K562 (cell line): ENCODE results near the gene EVI5. TPM values are rescaled to one million over a fixed set of nuclear protein-coding genes. Genes with fewer than 3 reads are reported as not detected.

Experiments
- ATAC-seq: fragments of 200-7000 bp; cut with Tn5 transposase; 3 replicates; pipeline ENCODE4 v1.9.1; 2020; ENCODE audit warnings: moderate library complexity
- BruUV-seq: library from RNA; stranded (reverse); fragments of 400-500 nt; replicated peaks from 2 replicates; lab custom pipeline; 2021; lab: Mats Ljungman, UMichigan
- CTCF ChIA-PET: fragments of 300-600 bp; formaldehyde crosslinking; extraction: SDS; loops from one replicate; lab custom pipeline; 2021; ENCODE audit warnings: low intra/inter-chr PET ratio; lab: Yijun Ruan, JAX
- POLR2A ChIA-PET: fragments of 300-600, 350-650 bp; sonication (Branson Sonifier 250); formaldehyde crosslinking; extraction: SDS; loops from one replicate; lab custom pipeline; 2021; ENCODE audit warnings: antibody characterized with exemption, inconsistent platforms; lab: Yijun Ruan, JAX
- DNase-seq, 4 experiments: peaks; one replicate each; pipeline versions ENCODE4 v3.0.0 to v3.0.0-alpha.2; 2011 to 2018; ENCODE audit warnings: low spot score in 3 of 4, mixed read lengths in 3 of 4; ENCODE audit errors: extremely low read depth in 1 of 4
- FAIRE-seq: peaks from 2 replicates; lab custom pipeline; 2011; peaks lifted over from hg19 to GRCh38; lab: Jason Lieb, UNC
- H2AFZ ChIP-seq: 2 replicates; pipeline ENCODE4 v1.6.0; 2011; ENCODE audit warnings: low read depth, low read length, control low read depth, inconsistent platforms
- H3K27ac ChIP-seq: fragments of 200-600 bp; 3 replicates; pipeline ENCODE4 v1.8.0; 2011; ENCODE audit warnings: low read depth, mild to moderate bottlenecking, control low read depth, inconsistent platforms, low read length, moderate library complexity, mixed read lengths; ENCODE audit errors: extremely low read depth
- H3K27me3 ChIP-seq, 2 experiments: fragments of 300-600 bp in 1 of 2; 2 replicates in 1 of 2; 3 replicates in 1 of 2; pipeline versions ENCODE4 v1.6.0 to v1.8.0; 2011; ENCODE audit warnings: inconsistent platforms in 2 of 2, low read length in 2 of 2, mild to moderate bottlenecking in 1 of 2, mixed read lengths in 1 of 2, moderate library complexity in 1 of 2; ENCODE audit not compliant: control insufficient read depth in 2 of 2, insufficient read depth in 2 of 2
- H3K36me3 ChIP-seq: fragments of 300-600 bp; 3 replicates; pipeline ENCODE4 v1.8.0; 2011; ENCODE audit warnings: mild to moderate bottlenecking, low read length, inconsistent platforms; ENCODE audit not compliant: control insufficient read depth, insufficient read depth
- H3K4me1 ChIP-seq, 2 experiments: fragments of 200-600 bp in 1 of 2; replicated peaks in 1 of 2; 2 replicates in 1 of 2; 3 replicates in 1 of 2; pipeline versions ENCODE4 v1.5.1 to v1.8.0; 2011; ENCODE audit warnings: inconsistent platforms in 2 of 2, low read length in 2 of 2, mild to moderate bottlenecking in 1 of 2, mixed read lengths in 1 of 2, moderate library complexity in 1 of 2; ENCODE audit not compliant: control insufficient read depth in 2 of 2, insufficient read depth in 2 of 2
- H3K4me2 ChIP-seq: 2 replicates; pipeline ENCODE4 v1.6.1; 2011; ENCODE audit warnings: low read length, control low read depth, inconsistent platforms, mixed read lengths; ENCODE audit not compliant: insufficient read depth
- H3K4me3 ChIP-seq: fragments of 200-600 bp; sonication (generic), shearing (Covaris generic); 2 replicates; pipeline ENCODE4 v1.5.1; 2016; ENCODE audit warnings: control low read depth, inconsistent platforms
- H3K79me2 ChIP-seq: fragments of 200-600 bp; 3 replicates; pipeline ENCODE4 v1.8.0; 2011; ENCODE audit warnings: low read length, inconsistent platforms; ENCODE audit not compliant: control insufficient read depth, insufficient read depth
- H3K9ac ChIP-seq, 2 experiments: 2 replicates each; pipeline versions ENCODE4 v1.6.0 to v1.6.1; 2011; ENCODE audit warnings: low read depth in 2 of 2, low read length in 2 of 2, control low read depth in 1 of 2, inconsistent platforms in 1 of 2, mild to moderate bottlenecking in 1 of 2, mixed read lengths in 1 of 2; ENCODE audit not compliant: insufficient read depth in 1 of 2
- H3K9me1 ChIP-seq: one replicate; pipeline ENCODE4 v1.6.0; 2011; ENCODE audit warnings: inconsistent platforms, mild to moderate bottlenecking, low read length, moderate library complexity; ENCODE audit not compliant: control insufficient read depth, insufficient read depth
- H3K9me3 ChIP-seq: replicated peaks from 2 replicates; pipeline ENCODE4 v1.5.1; 2011; ENCODE audit warnings: low read depth, low read length, inconsistent platforms; ENCODE audit not compliant: control insufficient read depth, insufficient read depth
- H4K20me1 ChIP-seq: replicated peaks from 2 replicates; pipeline ENCODE4 v1.6.1; 2011; ENCODE audit warnings: low read length, inconsistent platforms, mixed read lengths; ENCODE audit not compliant: control insufficient read depth, insufficient read depth
- MTA1 ChIP-seq: fragments of 450-650 bp; IDR thresholded peaks from 2 replicates; pipeline ENCODE4 v1.6.1; 2017; ENCODE audit warnings: borderline replicate concordance
- PHB ChIP-seq: fragments of 250-450 bp; sonication (Bioruptor Pico); IDR thresholded peaks from 2 replicates; pipeline ENCODE4 v1.5.0; 2021
- RUNX1 ChIP-seq: sonication (generic); IDR thresholded peaks from 2 replicates; pipeline ENCODE4 v1.6.1; 2016; ENCODE audit warnings: antibody characterized with exemption, low read depth
- ZNF224 ChIP-seq: sonication (generic); formaldehyde crosslinking; IDR thresholded peaks from 2 replicates; pipeline ENCODE4 v1.8.0; 2022; ENCODE audit warnings: mild to moderate bottlenecking, missing genetic modification reagents
- WGBS: fragments of 100-300 bp; shearing (Covaris generic); methylation state at CpG from one replicate; pipeline ENCODE4 v1.1.6; 2016; ENCODE audit warnings: low coverage, mixed read lengths; ENCODE audit not compliant: insufficient coverage; ENCODE audit errors: missing lambda C conversion rate; 5-methylcytosine and 5-hydroxymethylcytosine counted together
- in situ Hi-C: fragments of 300-500 bp; cut with MboI; formaldehyde crosslinking; loops from 4 replicates; pipeline ENCODE4 v1.15.0; 2018; ENCODE audit warnings: inconsistent platforms, mixed read lengths
- intact Hi-C: fragments of 100-400 bp; cut with micrococcal nuclease; formaldehyde crosslinking; loops from 2 replicates; pipeline ENCODE4 v1.14.2; 2022
- polyA plus RNA-seq, 8 experiments: library from polyadenylated mRNA; depleted of rRNA in 4 of 8; stranded (reverse) in 5 of 8; unstranded in 3 of 8; fragments of >200 nt; fragmentation: Nextera tagmentation in 2 of 8; fragmentation: Illumina TruSeq in 1 of 8; extraction: Ambion mirVana in 2 of 8; extraction: Trizol in 1 of 8; gene quantifications; 2 replicates each; pipeline versions ENCODE4 v1.2.1 to v1.2.3, GENCODE V29; 2011 to 2014; ENCODE audit warnings: inconsistent platforms in 1 of 8, missing spikeins in 1 of 8
- total RNA-seq, 7 experiments: library from RNA; depleted of rRNA in 6 of 7; stranded (reverse); fragments of >200 nt in 6 of 7; fragmentation: Illumina TruSeq in 2 of 7; extraction: Trizol in 2 of 7; gene quantifications; 2 replicates each; pipeline versions ENCODE4 v1.2.1 to v1.2.3, GENCODE V29; 2011 to 2021; ENCODE audit warnings: low replicate concordance in 1 of 7
- TF ChIP-seq, protein P1 (sequence below): fragments of 200-600 bp; sonication (generic); IDR thresholded peaks from one replicate; pipeline ENCODE4 v1.6.1; 2012; ENCODE audit warnings: mild to moderate bottlenecking, low read depth, low read length, inconsistent platforms
- TF ChIP-seq, protein P2 (sequence below): sonication (generic); formaldehyde crosslinking; IDR thresholded peaks from 2 replicates; pipeline ENCODE4 v1.9.0; 2022; ENCODE audit warnings: mild to moderate bottlenecking, missing genetic modification reagents

EVI5 gene
- total and polyA plus RNA-seq, 9 of the 15 experiments (the other 6 are each of a cell fraction or from before 2014, with no cell fraction given) = 1.7 to 50.1 (median 13.7) TPM

DNA sequence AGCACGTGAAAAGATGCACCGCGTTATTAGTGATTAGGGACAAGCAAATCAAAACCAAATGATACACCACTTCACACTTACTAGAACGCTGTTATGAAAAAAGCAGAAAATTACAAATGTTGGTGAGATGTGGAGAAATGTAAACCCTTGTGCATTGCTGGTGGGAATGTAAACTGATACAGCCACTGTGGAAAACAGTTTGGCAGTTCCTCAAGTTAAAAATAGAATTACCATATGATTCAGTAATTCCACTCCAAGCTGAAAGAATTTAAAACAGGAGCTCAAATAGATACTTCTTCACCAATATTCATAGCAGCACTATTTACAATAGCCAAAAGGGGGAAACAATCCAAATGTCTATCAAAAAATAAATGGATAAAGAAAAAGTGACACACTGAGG, 10.3 kb upstream of the EVI5 start:
- Histone ChIP-seq H3K79me2 (no peaks in the 10 kb centered on the region), H3K4me3 (no peak overlapping the region), H3K27ac (no peak overlapping the region), H4K20me1 (no peaks in the 10 kb centered on the region), H3K36me3 (no peaks in the 10 kb centered on the region), H3K9ac (no peak overlapping the region), H2AFZ (no peak overlapping the region), H3K4me1 (peaks cover 8 to 17% of the 10 kb centered on the region in 2 experiments; a peak in 3 of 5 replicates), H3K4me2 (no peak overlapping the region), H3K27me3 (no peaks in the 10 kb centered on the region), H3K9me1 (no peaks in the 10 kb centered on the region), H3K9me3 (no peaks in the 10 kb centered on the region)
- no peak for ATAC-seq
- CTCF ChIA-PET = interaction anchor here (0.7 kb wide), 1 partner anchor 267 kb away, joined by 3 read pairs; no protein-coding TSS in a partner anchor
- BruUV-seq = no TSS peak
- WGBS = 80% methylated on average over 4 of the region's 4 CpGs
- FAIRE-seq = no peak
- no peak for DNase-seq
- in situ Hi-C loops (no loop called here), intact Hi-C loops (no loop called here)
- TF ChIP-seq, protein P1, sequence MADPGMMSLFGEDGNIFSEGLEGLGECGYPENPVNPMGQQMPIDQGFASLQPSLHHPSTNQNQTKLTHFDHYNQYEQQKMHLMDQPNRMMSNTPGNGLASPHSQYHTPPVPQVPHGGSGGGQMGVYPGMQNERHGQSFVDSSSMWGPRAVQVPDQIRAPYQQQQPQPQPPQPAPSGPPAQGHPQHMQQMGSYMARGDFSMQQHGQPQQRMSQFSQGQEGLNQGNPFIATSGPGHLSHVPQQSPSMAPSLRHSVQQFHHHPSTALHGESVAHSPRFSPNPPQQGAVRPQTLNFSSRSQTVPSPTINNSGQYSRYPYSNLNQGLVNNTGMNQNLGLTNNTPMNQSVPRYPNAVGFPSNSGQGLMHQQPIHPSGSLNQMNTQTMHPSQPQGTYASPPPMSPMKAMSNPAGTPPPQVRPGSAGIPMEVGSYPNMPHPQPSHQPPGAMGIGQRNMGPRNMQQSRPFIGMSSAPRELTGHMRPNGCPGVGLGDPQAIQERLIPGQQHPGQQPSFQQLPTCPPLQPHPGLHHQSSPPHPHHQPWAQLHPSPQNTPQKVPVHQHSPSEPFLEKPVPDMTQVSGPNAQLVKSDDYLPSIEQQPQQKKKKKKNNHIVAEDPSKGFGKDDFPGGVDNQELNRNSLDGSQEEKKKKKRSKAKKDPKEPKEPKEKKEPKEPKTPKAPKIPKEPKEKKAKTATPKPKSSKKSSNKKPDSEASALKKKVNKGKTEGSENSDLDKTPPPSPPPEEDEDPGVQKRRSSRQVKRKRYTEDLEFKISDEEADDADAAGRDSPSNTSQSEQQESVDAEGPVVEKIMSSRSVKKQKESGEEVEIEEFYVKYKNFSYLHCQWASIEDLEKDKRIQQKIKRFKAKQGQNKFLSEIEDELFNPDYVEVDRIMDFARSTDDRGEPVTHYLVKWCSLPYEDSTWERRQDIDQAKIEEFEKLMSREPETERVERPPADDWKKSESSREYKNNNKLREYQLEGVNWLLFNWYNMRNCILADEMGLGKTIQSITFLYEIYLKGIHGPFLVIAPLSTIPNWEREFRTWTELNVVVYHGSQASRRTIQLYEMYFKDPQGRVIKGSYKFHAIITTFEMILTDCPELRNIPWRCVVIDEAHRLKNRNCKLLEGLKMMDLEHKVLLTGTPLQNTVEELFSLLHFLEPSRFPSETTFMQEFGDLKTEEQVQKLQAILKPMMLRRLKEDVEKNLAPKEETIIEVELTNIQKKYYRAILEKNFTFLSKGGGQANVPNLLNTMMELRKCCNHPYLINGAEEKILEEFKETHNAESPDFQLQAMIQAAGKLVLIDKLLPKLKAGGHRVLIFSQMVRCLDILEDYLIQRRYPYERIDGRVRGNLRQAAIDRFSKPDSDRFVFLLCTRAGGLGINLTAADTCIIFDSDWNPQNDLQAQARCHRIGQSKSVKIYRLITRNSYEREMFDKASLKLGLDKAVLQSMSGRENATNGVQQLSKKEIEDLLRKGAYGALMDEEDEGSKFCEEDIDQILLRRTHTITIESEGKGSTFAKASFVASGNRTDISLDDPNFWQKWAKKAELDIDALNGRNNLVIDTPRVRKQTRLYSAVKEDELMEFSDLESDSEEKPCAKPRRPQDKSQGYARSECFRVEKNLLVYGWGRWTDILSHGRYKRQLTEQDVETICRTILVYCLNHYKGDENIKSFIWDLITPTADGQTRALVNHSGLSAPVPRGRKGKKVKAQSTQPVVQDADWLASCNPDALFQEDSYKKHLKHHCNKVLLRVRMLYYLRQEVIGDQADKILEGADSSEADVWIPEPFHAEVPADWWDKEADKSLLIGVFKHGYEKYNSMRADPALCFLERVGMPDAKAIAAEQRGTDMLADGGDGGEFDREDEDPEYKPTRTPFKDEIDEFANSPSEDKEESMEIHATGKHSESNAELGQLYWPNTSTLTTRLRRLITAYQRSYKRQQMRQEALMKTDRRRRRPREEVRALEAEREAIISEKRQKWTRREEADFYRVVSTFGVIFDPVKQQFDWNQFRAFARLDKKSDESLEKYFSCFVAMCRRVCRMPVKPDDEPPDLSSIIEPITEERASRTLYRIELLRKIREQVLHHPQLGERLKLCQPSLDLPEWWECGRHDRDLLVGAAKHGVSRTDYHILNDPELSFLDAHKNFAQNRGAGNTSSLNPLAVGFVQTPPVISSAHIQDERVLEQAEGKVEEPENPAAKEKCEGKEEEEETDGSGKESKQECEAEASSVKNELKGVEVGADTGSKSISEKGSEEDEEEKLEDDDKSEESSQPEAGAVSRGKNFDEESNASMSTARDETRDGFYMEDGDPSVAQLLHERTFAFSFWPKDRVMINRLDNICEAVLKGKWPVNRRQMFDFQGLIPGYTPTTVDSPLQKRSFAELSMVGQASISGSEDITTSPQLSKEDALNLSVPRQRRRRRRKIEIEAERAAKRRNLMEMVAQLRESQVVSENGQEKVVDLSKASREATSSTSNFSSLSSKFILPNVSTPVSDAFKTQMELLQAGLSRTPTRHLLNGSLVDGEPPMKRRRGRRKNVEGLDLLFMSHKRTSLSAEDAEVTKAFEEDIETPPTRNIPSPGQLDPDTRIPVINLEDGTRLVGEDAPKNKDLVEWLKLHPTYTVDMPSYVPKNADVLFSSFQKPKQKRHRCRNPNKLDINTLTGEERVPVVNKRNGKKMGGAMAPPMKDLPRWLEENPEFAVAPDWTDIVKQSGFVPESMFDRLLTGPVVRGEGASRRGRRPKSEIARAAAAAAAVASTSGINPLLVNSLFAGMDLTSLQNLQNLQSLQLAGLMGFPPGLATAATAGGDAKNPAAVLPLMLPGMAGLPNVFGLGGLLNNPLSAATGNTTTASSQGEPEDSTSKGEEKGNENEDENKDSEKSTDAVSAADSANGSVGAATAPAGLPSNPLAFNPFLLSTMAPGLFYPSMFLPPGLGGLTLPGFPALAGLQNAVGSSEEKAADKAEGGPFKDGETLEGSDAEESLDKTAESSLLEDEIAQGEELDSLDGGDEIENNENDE = no peak
- no peak for TF ChIP-seq ZNF224 (CRISPR knock-in tag)
- no peak for TF ChIP-seq MTA1
- TF ChIP-seq, protein P2, sequence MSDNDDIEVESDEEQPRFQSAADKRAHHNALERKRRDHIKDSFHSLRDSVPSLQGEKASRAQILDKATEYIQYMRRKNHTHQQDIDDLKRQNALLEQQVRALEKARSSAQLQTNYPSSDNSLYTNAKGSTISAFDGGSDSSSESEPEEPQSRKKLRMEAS = no peak
- TF ChIP-seq RUNX1 = no peak
- no peak for TF ChIP-seq PHB
- POLR2A ChIA-PET = interaction anchor here (1.1 to 1.4 kb wide), 3 partner anchors 9 to 10 kb away, joined by 3 to 4 read pairs (median 3); partner anchors contain the start of gene EVI5
